ENCODE data around the gene MGST2.

- TF ChIP-seq CTCF (conservative IDR thresholded peaks at IDR 0.05; ENCODE audit: low read depth in 2 of 2) (no peak), EZH2phosphoT487 (IDR thresholded peaks at IDR 0.05; ENCODE audit: unreplicated experiment) (no peak), POLR2AphosphoS5 (IDR thresholded peaks at IDR 0.05; ENCODE audit: low read depth) (no peak), REST (IDR thresholded peaks at IDR 0.05; ENCODE audit: unreplicated experiment) (no peak)
Observed at GRCh38 chr4:139726615-139727014, 61.0 kb downstream of the MGST2 start.

Measured in GM23338 (cell line).